GM12878 (cell line): ENCODE results near the gene TULP1.

Experiments
- CHD2 ChIP-seq: IDR thresholded peaks from 2 replicates; pipeline ENCODE4 v1.6.1; 2011; ENCODE audit warnings: low read depth, low read length, improper control_type of control experiment, borderline replicate concordance
- EP300 ChIP-seq, 2 experiments: fragments of 150-350 bp in 1 of 2; IDR thresholded peaks; 2 replicates each; pipeline ENCODE4 v1.6.1; 2011 to 2012; ENCODE audit warnings: low read depth in 2 of 2, low read length in 2 of 2, borderline replicate concordance in 1 of 2, improper control_type of control experiment in 1 of 2, inconsistent platforms in 1 of 2; ENCODE audit not compliant: control insufficient read depth in 1 of 2
- MXI1 ChIP-seq: fragments of 150-350 bp; IDR thresholded peaks from 2 replicates; pipeline ENCODE4 v1.6.1; 2011; ENCODE audit warnings: low read depth, mild to moderate bottlenecking, inconsistent platforms, low read length, improper control_type of control experiment
- POLR2A ChIP-seq: IDR thresholded peaks from 2 replicates; pipeline ENCODE4 v1.6.1; 2011; ENCODE audit warnings: low read depth, mild to moderate bottlenecking, low read length
- RFX5 ChIP-seq: IDR thresholded peaks from 2 replicates; pipeline ENCODE4 v1.6.1; 2011; ENCODE audit warnings: low read depth, low read length, improper control_type of control experiment
- SIN3A ChIP-seq: IDR thresholded peaks from 2 replicates; pipeline ENCODE4 v1.6.1; 2012; ENCODE audit warnings: low read depth, low read length, improper control_type of control experiment
- ZZZ3 ChIP-seq: IDR thresholded peaks from 2 replicates; pipeline ENCODE4 v1.6.1; 2011; ENCODE audit warnings: low read depth; ENCODE audit not compliant: control insufficient read depth, insufficient read length
- TF ChIP-seq, protein P1 (sequence below), 3 experiments: IDR thresholded peaks in 2 of 3; conservative IDR thresholded peaks in 1 of 3; 2 replicates each; pipeline ENCODE4 v1.5.1; 2011; ENCODE audit warnings: low read depth in 3 of 3, low read length in 3 of 3, mild to moderate bottlenecking in 3 of 3, control low read depth in 2 of 3, moderate library complexity in 2 of 3, inconsistent platforms in 1 of 3, mixed read lengths in 1 of 3; ENCODE audit not compliant: control insufficient read depth in 2 of 3, insufficient read depth in 1 of 3; ENCODE audit errors: extremely low read depth in 1 of 3
- TF ChIP-seq, protein P2 (sequence below): IDR thresholded peaks from 2 replicates; pipeline ENCODE4 v1.6.1; 2012; ENCODE audit warnings: mild to moderate bottlenecking, low read depth, low read length

DNA sequence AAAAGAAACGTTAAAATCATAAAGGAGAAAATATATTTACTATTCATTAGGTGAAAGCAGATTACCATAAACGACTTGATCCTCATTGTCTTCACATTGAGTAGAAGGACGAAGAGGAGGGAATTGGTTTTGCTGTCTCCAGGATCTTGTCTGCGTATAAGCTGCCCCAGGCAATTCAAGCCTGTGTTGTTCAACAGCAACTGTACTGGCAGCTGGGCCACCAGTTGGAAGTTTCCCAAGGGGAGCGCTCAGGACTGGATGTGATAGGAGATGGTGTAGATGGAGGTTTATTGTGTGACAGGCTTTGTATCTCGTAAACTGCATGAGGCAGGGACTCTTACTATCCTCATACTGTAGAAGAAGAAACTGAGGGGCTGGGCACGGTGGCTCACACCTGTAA, 64.5 kb downstream of the TULP1 start:
- TF ChIP-seq, protein P1, sequence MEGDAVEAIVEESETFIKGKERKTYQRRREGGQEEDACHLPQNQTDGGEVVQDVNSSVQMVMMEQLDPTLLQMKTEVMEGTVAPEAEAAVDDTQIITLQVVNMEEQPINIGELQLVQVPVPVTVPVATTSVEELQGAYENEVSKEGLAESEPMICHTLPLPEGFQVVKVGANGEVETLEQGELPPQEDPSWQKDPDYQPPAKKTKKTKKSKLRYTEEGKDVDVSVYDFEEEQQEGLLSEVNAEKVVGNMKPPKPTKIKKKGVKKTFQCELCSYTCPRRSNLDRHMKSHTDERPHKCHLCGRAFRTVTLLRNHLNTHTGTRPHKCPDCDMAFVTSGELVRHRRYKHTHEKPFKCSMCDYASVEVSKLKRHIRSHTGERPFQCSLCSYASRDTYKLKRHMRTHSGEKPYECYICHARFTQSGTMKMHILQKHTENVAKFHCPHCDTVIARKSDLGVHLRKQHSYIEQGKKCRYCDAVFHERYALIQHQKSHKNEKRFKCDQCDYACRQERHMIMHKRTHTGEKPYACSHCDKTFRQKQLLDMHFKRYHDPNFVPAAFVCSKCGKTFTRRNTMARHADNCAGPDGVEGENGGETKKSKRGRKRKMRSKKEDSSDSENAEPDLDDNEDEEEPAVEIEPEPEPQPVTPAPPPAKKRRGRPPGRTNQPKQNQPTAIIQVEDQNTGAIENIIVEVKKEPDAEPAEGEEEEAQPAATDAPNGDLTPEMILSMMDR (IDR thresholded peaks at IDR 0.05 in 2 of 3, conservative IDR thresholded peaks at IDR 0.05 in 1 of 3; ENCODE audit: control insufficient read depth in 2 of 3, extremely low read depth in 1 of 3, insufficient read depth in 1 of 3, low read depth in 3 of 3, low read length in 3 of 3): no peak
- TF ChIP-seq CHD2 (no peak), EP300 (IDR thresholded peaks at IDR 0.05; ENCODE audit: borderline replicate concordance in 1 of 2, control insufficient read depth in 1 of 2, low read depth in 2 of 2, low read length in 2 of 2) (no peak), SIN3A (no peak), ZZZ3 (no peak), POLR2A (no peak), RFX5 (no peak), MXI1 (no peak)
- TF ChIP-seq, protein P2, sequence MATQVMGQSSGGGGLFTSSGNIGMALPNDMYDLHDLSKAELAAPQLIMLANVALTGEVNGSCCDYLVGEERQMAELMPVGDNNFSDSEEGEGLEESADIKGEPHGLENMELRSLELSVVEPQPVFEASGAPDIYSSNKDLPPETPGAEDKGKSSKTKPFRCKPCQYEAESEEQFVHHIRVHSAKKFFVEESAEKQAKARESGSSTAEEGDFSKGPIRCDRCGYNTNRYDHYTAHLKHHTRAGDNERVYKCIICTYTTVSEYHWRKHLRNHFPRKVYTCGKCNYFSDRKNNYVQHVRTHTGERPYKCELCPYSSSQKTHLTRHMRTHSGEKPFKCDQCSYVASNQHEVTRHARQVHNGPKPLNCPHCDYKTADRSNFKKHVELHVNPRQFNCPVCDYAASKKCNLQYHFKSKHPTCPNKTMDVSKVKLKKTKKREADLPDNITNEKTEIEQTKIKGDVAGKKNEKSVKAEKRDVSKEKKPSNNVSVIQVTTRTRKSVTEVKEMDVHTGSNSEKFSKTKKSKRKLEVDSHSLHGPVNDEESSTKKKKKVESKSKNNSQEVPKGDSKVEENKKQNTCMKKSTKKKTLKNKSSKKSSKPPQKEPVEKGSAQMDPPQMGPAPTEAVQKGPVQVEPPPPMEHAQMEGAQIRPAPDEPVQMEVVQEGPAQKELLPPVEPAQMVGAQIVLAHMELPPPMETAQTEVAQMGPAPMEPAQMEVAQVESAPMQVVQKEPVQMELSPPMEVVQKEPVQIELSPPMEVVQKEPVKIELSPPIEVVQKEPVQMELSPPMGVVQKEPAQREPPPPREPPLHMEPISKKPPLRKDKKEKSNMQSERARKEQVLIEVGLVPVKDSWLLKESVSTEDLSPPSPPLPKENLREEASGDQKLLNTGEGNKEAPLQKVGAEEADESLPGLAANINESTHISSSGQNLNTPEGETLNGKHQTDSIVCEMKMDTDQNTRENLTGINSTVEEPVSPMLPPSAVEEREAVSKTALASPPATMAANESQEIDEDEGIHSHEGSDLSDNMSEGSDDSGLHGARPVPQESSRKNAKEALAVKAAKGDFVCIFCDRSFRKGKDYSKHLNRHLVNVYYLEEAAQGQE: no peak
